Erythroblast (primary cell): Measurements from ENCODE around the gene STMN3.

Source experiments
- GATA1 ChIP-seq: IDR thresholded peaks from 2 replicates; pipeline ENCODE4 v1.6.1; 2011; ENCODE audit warnings: low read depth, mild to moderate bottlenecking, control low read depth, low read length, moderate library complexity
- POLR2A ChIP-seq: IDR thresholded peaks from 2 replicates; pipeline ENCODE4 v1.6.1; 2011; ENCODE audit warnings: mild to moderate bottlenecking, low read length

DNA sequence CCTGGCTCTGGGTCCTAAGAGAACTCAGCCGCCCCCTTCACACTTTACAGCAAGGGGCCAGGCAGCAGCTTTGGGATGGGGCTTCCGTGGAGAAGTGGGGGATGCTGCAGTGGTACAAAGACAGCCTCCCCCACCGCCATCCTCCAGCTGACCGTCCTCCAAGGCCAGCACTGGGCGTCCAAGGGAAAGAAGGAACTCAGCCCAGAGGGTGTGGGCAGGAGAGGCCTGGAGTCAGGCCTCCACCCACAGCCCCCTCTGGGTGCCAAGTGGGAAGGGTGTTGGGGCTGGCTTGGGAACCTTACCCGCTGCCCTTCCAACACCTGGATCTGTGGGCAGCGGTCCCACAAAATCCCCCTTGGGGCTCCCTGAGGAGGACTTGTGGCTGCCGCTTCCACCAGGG is 13.1 kb downstream of the STMN3 start:
- TF ChIP-seq POLR2A (no peak), GATA1 (no peak)
